Activated T-cell treated with anti-CD3 and anti-CD28 coated beads, Interleukin-2, amount 50 U/mL, for 72 hours (primary cell): ENCODE measurements around the gene PDCL3. TPM values are rescaled to one million over a fixed set of nuclear protein-coding genes. Genes with fewer than 3 reads are reported as not detected.

Experiments
- ATAC-seq, 2 donors: fragments of 150-1000 bp; cut with Tn5 transposase; replicated peaks in 1 of 2; 2 replicates each; pipeline ENCODE4 v1.10.0; 2021; ENCODE audit warnings: moderate library complexity in 2 of 2, mild to moderate bottlenecking in 1 of 2
- DNase-seq, 2 donors: peaks; one replicate each; pipeline ENCODE4 v3.0.0; 2021 to 2022; ENCODE audit warnings: mixed read lengths in 1 of 2
- H3K27ac Mint-ChIP-seq: one replicate; pipeline ENCODE4 v1.8.0; 2022; ENCODE audit warnings: mild to moderate bottlenecking, moderate library complexity, mixed read lengths
- H3K27me3 Mint-ChIP-seq: one replicate; pipeline ENCODE4 v1.8.0; 2022; ENCODE audit warnings: low read depth, mixed read lengths
- H3K36me3 Mint-ChIP-seq, 2 donors: one replicate each; pipeline ENCODE4 v1.8.0; 2022; ENCODE audit warnings: mixed read lengths in 2 of 2, mild to moderate bottlenecking in 1 of 2; ENCODE audit not compliant: insufficient read depth in 2 of 2
- H3K4me1 Mint-ChIP-seq: one replicate; pipeline ENCODE4 v1.8.0; 2022; ENCODE audit warnings: low read depth, mixed read lengths
- H3K4me3 Mint-ChIP-seq, 2 donors: one replicate each; pipeline ENCODE4 v1.8.0; 2022; ENCODE audit warnings: mild to moderate bottlenecking in 2 of 2, mixed read lengths in 2 of 2, moderate library complexity in 2 of 2
- H3K9me3 Mint-ChIP-seq, 2 donors: one replicate each; pipeline ENCODE4 v1.8.0; 2022; ENCODE audit warnings: mixed read lengths in 2 of 2
- total RNA-seq, 2 donors: library from RNA; stranded (reverse); gene quantifications; one replicate each; pipeline ENCODE4 v1.2.3, GENCODE V29; 2022

The PDCL3 gene
- total RNA-seq, 2 donors from 2014 or later = 30.8 to 36.8 TPM

DNA sequence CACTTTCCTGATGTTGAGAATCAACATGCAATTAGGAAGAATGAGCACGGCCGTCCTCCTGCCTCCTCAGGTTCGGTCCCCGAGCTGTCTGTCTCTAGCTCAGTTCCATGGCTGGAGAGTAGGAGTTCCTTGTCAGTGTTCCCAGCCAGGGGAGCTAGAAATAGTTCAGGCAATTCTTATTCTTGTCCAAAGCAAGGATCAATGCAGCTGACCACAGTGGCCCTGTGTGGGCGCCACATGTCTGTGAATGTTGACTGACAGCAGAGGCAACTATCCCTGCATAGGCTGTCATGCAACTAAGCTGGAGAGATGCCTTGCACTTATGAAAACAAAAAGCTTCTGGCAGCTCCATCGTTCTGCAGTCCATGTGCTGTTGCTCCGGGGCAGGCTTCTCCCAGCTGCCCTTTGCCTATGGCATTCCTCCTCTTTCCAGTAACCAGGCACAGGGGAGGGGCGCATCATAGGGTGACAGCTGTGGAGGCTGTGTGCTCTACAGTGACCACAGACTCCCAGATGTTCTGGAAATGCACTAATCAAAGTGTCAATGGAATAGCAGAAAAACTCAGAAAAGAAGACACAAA lies 58.7 kb downstream of the PDCL3 start:
- Mint-ChIP-seq H3K4me1 (peaks cover 11% of the 10 kb centered on the region), H3K4me3 (no peak overlapping the region), H3K27me3 (peaks cover 4% of the 10 kb centered on the region), H3K36me3 (peaks cover 0 to 4% of the 10 kb centered on the region in 2 donors), H3K9me3 (peaks cover 0 to 2% of the 10 kb centered on the region in 2 donors), H3K27ac (no peak overlapping the region)
- DNase-seq (no peak), ATAC-seq (no peak)

DNA sequence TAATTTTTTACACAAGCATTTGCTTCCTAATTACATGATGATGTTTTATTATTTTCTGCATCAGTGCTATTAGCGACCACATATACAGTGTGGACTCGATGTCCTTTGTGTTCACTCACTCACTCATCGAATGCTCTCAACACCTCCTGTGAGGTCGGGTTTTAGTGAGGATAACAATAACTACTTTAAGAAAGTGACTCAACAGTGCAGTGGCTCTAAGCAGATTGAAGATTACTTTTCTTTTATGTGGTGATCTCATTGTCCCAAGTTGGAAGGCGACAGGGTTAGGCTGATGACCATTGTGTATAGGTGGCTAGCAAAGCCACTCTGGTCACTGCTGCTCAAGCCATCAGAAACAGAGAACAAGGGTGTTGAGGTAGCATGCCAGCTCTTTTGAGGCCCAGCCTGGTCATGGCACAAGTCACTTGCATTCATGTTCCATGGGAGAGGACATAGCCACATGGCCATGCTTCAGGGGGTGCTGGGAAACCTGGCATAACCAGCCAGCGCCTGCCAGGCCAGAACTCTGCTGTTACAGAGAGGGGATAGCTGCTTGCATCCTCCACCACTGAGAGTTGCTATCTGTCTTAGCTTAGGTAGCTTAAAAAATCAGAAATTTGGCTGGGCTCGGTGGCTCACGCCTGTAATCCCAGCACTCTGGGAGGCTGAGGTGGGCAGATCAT lies 60.4 kb downstream of the PDCL3 start:
- H3K27me3 Mint-ChIP-seq = peaks cover 4% of the 10 kb centered on the region
- H3K27ac Mint-ChIP-seq = no peak overlapping the region
- H3K4me1 Mint-ChIP-seq = peaks cover 1% of the 10 kb centered on the region
- H3K9me3 Mint-ChIP-seq = peaks cover 0 to 2% of the 10 kb centered on the region in 2 donors
- ATAC-seq (no peak), DNase-seq (no peak)
- no peak overlapping the region for H3K4me3 Mint-ChIP-seq
- H3K36me3 Mint-ChIP-seq = peaks cover 0 to 4% of the 10 kb centered on the region in 2 donors

DNA sequence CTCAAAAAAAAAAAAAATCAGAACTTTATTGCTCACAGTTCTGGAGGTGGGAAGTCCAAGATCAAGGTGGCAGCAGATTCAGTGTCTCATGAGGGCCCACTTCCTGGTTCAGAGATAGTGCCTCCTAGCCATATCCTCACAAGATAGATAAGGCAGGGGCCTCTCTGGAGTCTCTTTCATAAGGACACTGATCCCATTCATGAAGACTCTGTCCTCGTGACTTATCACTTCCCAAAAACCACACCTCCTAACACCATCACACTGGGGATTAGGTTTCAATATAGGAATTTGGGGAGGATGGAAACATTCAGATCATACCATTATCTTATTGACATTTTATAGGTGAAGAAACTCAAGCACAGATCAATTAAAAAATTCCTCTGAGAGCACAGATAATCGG lies 61.1 kb downstream of the PDCL3 start:
- DNase-seq (no peak), ATAC-seq (no peak)
- H3K36me3 Mint-ChIP-seq = peaks cover 0 to 4% of the 10 kb centered on the region in 2 donors
- H3K4me3 Mint-ChIP-seq = no peak overlapping the region
- peaks cover 4% of the 10 kb centered on the region for H3K27me3 Mint-ChIP-seq
- H3K27ac Mint-ChIP-seq = no peak overlapping the region
- H3K9me3 Mint-ChIP-seq = peaks cover 0 to 2% of the 10 kb centered on the region in 2 donors
- no peaks in the 10 kb centered on the region for H3K4me1 Mint-ChIP-seq

DNA sequence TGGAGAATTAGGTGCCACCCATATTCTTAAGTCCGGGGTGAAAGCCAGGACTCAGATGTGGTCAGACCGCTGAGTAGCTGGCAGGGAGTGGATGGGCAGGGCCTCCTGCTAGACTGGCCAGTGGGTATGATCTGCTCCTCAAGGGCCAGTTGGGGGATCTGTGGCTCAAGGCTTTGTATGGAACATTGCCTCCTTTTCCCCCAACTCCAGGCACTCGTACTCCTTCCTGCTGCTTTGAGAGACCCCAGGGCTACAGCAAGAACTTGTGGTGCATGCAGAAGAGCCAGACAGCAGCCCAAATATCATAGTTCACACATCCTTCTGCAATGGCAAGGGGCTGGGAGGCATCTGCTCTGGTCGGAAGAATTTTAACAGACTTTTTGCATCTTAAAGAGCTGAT lies 61.7 kb downstream of the PDCL3 start:
- no peak for ATAC-seq
- Mint-ChIP-seq H3K36me3 (peaks cover 0 to 4% of the 10 kb centered on the region in 2 donors), H3K4me1 (peaks cover 1% of the 10 kb centered on the region), H3K27ac (no peak overlapping the region), H3K4me3 (no peak overlapping the region), H3K9me3 (peaks cover 0 to 2% of the 10 kb centered on the region in 2 donors), H3K27me3 (peaks cover 4% of the 10 kb centered on the region)
- DNase-seq = no peak

DNA sequence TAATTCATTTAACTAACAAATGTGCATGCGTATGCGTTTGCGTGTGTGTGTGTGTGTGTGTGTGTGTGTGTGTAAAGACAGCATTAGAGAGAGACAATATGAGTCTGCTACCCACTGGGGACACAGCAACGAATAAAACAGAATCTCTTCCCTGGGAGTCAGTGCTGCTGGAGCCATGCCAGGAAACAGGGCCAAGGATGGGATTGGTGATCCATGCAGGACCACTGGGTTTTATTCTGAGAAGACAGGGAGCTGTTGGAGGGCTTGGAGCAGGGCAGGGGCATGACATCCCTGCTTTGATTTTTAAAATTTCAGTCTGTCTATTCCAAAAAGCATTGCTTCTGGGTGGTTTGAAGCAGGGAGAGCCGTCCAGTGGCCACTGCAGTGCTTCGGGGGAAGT lies 62.9 kb downstream of the PDCL3 start:
- ATAC-seq = no peak
- H3K9me3 Mint-ChIP-seq = peaks cover 0 to 1% of the 10 kb centered on the region in 2 donors
- peaks cover 0 to 4% of the 10 kb centered on the region in 2 donors for H3K36me3 Mint-ChIP-seq
- peaks cover 13% of the 10 kb centered on the region for H3K4me1 Mint-ChIP-seq
- H3K4me3 Mint-ChIP-seq = no peak overlapping the region
- H3K27me3 Mint-ChIP-seq = peaks cover 4% of the 10 kb centered on the region
- no peak overlapping the region for H3K27ac Mint-ChIP-seq
- DNase-seq = no peak

Other genes starting within 250 kb of the PDCL3 start
- gene LONRF2, start 240.5 kb upstream of the PDCL3 start, total RNA-seq = under 1 TPM; 0.10 to 0.25 TPM
- 1 to 10 TPM; 7.5 to 7.8 TPM for gene CHST10, start 145.3 kb upstream of the PDCL3 start, total RNA-seq
- not detected for gene NMS, start 92.5 kb upstream of the PDCL3 start, total RNA-seq